NB4 (cell line): ENCODE data around the gene FBXW4.

ENCODE experiments used
- DNase-seq: peaks from one replicate; pipeline ENCODE4 v3.0.0; 2010; ENCODE audit warnings: low read depth
- H3K4me3 ChIP-seq: one replicate; pipeline ENCODE4 v1.5.1; 2011; ENCODE audit warnings: mild to moderate bottlenecking, low read depth, low read length, moderate library complexity
- MYC ChIP-seq: IDR thresholded peaks from 2 replicates; pipeline ENCODE4 v1.6.1; 2011; ENCODE audit warnings: low read depth, low read length
- POLR2A ChIP-seq: IDR thresholded peaks from 2 replicates; pipeline ENCODE4 v1.6.1; 2011; ENCODE audit warnings: mild to moderate bottlenecking; ENCODE audit not compliant: insufficient read length; ENCODE audit errors: extremely low read depth
- TF ChIP-seq, protein P1 (sequence below): IDR thresholded peaks from one replicate; pipeline ENCODE4 v1.5.1; 2012; ENCODE audit warnings: low read depth, low read length
- TF ChIP-seq, protein P2 (sequence below): IDR thresholded peaks from 2 replicates; pipeline ENCODE4 v1.6.1; 2011; ENCODE audit warnings: low read depth, low read length

FBXW4 gene

DNA sequence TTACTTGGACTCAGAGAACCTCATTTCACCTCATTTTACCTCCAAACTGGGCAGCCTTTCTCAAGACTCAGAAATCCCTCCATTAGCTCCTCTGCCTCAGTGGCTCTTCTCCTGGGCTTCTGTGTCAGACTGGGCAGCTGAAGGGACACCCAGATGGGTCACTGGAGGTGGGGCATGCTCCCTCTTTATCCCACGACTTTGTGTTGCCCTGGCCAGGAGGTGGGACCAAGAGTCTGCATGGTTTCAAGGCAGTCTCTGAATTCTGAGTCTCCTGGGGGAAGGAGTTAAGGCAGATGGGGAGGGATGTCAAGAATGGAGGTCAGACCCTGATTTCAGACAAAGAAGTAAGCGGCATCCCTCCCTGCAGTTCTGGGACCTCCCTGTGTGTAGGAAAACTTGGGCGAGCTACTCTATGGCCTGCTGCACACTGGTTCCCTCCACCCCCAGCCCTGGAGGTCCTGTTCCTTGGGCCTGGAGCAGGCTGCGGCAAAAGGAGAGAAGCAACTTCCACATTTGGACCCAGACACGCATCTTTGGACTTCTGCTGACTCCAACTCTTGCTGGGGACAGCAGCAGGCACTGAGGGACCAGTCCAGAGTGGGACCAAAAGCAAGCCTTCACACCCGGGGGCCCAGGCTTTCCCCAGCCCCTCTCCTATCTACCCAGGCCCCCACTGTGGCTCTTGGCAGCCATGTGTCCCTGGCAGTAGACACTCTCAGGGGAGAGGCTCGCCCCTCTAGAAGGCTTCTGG, 117.7 kb downstream of the FBXW4 start:
- TF ChIP-seq POLR2A (no peak), MYC (no peak)
- TF ChIP-seq, protein P1, sequence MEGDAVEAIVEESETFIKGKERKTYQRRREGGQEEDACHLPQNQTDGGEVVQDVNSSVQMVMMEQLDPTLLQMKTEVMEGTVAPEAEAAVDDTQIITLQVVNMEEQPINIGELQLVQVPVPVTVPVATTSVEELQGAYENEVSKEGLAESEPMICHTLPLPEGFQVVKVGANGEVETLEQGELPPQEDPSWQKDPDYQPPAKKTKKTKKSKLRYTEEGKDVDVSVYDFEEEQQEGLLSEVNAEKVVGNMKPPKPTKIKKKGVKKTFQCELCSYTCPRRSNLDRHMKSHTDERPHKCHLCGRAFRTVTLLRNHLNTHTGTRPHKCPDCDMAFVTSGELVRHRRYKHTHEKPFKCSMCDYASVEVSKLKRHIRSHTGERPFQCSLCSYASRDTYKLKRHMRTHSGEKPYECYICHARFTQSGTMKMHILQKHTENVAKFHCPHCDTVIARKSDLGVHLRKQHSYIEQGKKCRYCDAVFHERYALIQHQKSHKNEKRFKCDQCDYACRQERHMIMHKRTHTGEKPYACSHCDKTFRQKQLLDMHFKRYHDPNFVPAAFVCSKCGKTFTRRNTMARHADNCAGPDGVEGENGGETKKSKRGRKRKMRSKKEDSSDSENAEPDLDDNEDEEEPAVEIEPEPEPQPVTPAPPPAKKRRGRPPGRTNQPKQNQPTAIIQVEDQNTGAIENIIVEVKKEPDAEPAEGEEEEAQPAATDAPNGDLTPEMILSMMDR = no peak
- TF ChIP-seq, protein P2, sequence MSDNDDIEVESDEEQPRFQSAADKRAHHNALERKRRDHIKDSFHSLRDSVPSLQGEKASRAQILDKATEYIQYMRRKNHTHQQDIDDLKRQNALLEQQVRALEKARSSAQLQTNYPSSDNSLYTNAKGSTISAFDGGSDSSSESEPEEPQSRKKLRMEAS = no peak
- H3K4me3 ChIP-seq = no peak overlapping the region
- DNase-seq = no peak

DNA sequence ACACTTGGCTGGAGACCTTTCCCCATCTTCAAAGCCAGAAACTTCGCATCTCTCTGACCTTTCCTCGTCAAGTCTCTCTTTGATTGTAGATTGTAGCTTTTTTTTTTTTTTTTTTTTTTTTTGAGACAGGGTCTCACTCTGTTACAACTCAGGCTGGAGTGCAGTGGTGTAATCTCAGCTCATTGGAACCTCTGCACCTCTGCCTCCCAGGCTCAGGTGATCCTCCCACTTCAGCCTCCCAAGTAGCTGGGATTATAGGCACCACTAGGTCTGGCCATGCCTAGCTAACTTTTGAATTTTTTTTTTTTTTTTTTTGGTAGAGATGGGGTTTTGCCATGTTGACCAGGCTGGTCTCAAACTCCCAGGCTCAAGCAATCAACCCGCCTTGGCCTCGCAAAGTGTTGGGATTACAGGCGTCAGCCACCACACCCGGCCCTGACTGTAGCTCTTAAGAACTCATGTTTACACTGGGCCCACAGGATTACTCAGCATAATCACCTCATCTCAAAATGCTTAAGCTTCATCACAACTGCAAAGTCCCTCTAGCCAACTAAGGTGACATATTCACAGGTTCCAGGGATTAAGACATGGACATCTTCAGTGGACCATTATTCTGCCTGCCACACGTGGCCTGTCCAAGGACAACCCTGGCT, 118.6 kb downstream of the FBXW4 start:
- DNase-seq = no peak
- H3K4me3 ChIP-seq = no peak overlapping the region
- no peak for TF ChIP-seq MYC
- TF ChIP-seq, protein P2 = no peak
- no peak for TF ChIP-seq POLR2A
- TF ChIP-seq, protein P1 = no peak

DNA sequence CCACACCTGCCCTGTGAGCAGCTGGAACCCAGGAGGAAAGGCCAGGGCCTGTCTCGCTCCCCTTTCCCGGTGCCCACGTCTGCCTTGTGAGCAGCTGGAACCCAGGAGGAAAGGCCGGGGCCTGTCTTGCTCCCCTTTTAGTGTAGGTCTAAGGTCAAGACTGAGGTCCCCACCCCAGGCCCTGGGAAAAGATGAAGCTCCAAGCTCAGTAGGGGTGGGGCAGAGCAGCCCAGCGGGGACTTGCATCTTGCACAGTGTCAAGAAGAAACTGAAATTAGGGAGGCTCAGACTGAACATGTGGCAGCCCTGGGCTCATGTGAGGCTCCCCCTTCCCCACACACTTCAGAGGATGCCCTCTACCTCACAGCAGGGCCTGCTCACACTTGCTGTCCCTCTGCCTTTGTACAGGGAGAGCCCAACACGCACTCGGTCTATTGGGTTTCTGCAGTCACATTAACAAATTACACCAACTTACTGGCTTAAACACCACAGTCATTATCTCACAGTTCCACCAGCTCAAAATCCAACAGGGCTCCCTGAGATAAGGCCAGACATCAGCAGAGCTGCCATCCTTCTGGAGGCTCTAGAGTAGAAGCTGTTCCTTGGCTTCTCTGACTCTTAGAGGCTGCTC, 119.3 kb downstream of the FBXW4 start:
- TF ChIP-seq, protein P1 = no peak
- TF ChIP-seq MYC (no peak), POLR2A (no peak)
- TF ChIP-seq, protein P2 = no peak
- no peak for DNase-seq
- no peak overlapping the region for H3K4me3 ChIP-seq

- TF ChIP-seq, protein P1 = no peak
- TF ChIP-seq POLR2A (no peak), MYC (no peak)
- TF ChIP-seq, protein P2 = no peak
- no peak overlapping the region for H3K4me3 ChIP-seq
- no peak for DNase-seq
Measured at GRCh38 chr10:101575091-101575490, 119.9 kb downstream of the FBXW4 start.

- TF ChIP-seq, protein P1 = no peak
- TF ChIP-seq MYC (no peak), POLR2A (no peak)
- TF ChIP-seq, protein P2 = no peak
- DNase-seq = no peak
- no peak overlapping the region for H3K4me3 ChIP-seq
Measured at GRCh38 chr10:101573885-101574753, 120.9 kb downstream of the FBXW4 start.
